Tibial artery (tissue), 4 donors: ENCODE measurements around the gene SYN1.

Source experiments
- DNase-seq, 2 donors: peaks; one replicate each; pipeline ENCODE4 v3.0.0-alpha.2; 2019
- H3K27ac ChIP-seq, 2 donors: fragments of 200-600 bp; sonication (generic) in 1 of 2; 1 replicate in 1 of 2; 2 replicates in 1 of 2; pipeline ENCODE4 v1.5.1; 2018 to 2019; ENCODE audit warnings: mild to moderate bottlenecking in 1 of 2
- H3K27me3 ChIP-seq, 2 donors: fragments of 200-600 bp; sonication (generic) in 1 of 2; one replicate each; pipeline versions ENCODE4 v1.5.1 to v1.6.0; 2016 to 2019
- H3K36me3 ChIP-seq, 3 donors: fragments of 200-600 bp; sonication (generic) in 2 of 3; one replicate each; pipeline ENCODE4 v1.5.1; 2016 to 2019; ENCODE audit warnings: mild to moderate bottlenecking in 2 of 3
- H3K4me1 ChIP-seq, 4 donors: fragments of 200-600 bp; sonication (generic) in 2 of 4; 1 replicate in 3 of 4; 2 replicates in 1 of 4; pipeline ENCODE4 v1.5.1; 2016 to 2019
- H3K4me3 ChIP-seq, 2 donors: fragments of 200-600 bp; sonication (generic) in 1 of 2; 1 replicate in 1 of 2; 2 replicates in 1 of 2; pipeline ENCODE4 v1.5.1; 2018 to 2019; ENCODE audit warnings: mild to moderate bottlenecking in 2 of 2
- H3K9me3 ChIP-seq, 3 donors: fragments of 200-600 bp; sonication (generic) in 1 of 3; one replicate each; pipeline ENCODE4 v1.5.1; 2016 to 2019
- intact Hi-C: fragments of 100-400 bp; cut with DNase I; formaldehyde crosslinking; loops from one replicate; pipeline ENCODE4 v1.15.0; 2023; ENCODE audit warnings: low total_unique reads
- TF ChIP-seq, protein P1 (sequence below), 2 experiments: fragments of 200-600 bp in 1 of 2; fragments of 450-650 bp in 1 of 2; IDR thresholded peaks; one replicate each; pipeline ENCODE4 v1.5.1; 2017 to 2019; ENCODE audit warnings: antibody characterized with exemption in 2 of 2, mild to moderate bottlenecking in 1 of 2, moderate library complexity in 1 of 2

Gene SYN1

DNA sequence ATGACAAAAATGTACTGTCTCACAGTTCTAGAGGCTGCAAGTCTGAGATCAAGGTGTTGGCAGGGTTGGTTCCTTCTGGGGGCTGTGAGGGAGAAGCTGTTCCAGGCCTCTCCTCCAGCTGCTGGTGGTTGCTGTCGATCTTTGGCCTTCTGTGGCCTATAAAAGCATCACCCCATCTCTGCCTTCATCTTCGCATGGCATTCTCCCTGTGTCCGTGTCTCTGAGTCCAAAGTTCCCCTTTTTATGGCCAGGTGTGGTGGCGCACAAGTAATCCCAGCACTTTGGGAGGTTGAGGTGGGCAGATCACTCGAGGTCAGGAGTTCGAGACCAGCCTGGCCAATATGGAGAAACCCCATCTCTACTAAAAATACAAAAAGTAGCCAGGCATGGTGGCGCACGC is 90.1 kb downstream of the SYN1 start:
- intact Hi-C loops, result loop anchor here (10.0 kb wide), 1 partner anchor 145 kb away; no protein-coding TSS in a partner anchor
- Histone ChIP-seq H3K36me3 (no peaks in the 10 kb centered on the region), H3K9me3 (no peaks in the 10 kb centered on the region), H3K27ac (no peak overlapping the region), H3K27me3 (no peaks in the 10 kb centered on the region), H3K4me1 (no peaks in the 10 kb centered on the region), H3K4me3 (no peak overlapping the region)
- TF ChIP-seq, protein P1, sequence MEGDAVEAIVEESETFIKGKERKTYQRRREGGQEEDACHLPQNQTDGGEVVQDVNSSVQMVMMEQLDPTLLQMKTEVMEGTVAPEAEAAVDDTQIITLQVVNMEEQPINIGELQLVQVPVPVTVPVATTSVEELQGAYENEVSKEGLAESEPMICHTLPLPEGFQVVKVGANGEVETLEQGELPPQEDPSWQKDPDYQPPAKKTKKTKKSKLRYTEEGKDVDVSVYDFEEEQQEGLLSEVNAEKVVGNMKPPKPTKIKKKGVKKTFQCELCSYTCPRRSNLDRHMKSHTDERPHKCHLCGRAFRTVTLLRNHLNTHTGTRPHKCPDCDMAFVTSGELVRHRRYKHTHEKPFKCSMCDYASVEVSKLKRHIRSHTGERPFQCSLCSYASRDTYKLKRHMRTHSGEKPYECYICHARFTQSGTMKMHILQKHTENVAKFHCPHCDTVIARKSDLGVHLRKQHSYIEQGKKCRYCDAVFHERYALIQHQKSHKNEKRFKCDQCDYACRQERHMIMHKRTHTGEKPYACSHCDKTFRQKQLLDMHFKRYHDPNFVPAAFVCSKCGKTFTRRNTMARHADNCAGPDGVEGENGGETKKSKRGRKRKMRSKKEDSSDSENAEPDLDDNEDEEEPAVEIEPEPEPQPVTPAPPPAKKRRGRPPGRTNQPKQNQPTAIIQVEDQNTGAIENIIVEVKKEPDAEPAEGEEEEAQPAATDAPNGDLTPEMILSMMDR (IDR thresholded peaks at IDR 0.05), result no peak
- no peak for DNase-seq

DNA sequence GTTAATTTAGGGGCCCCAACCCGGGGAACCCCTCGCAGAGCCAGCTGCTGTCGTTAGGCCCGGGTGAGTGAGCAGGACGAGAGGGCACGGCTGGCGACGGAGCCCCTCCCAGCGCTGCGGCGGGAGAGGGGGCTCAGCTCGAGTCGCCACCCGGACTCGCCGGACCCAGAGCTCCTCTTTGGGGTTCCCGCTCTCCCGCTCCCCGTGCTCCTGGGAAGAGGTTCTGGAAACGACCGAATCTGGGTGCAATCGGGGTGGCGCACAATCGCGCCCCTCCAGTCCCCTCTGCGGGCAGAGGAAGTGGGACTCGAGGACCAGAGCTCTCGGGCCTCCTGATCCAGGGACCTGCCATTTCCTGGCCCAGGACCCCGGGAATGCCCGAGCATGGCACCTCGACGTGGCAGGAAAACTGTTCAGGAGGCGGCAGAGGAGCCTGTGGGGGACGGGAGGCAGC is 95.9 kb downstream of the SYN1 start:
- Histone ChIP-seq H3K9me3 (peaks cover 0 to 13% (median 12%) of the 10 kb centered on the region in 3 donors), H3K36me3 (no peaks in the 10 kb centered on the region), H3K4me3 (peak overlapping the region; percentile 51 to 62), H3K4me1 (peaks cover 0 to 4% (median 0%) of the 10 kb centered on the region in 4 donors), H3K27ac (peak overlapping the region in 1 of 2 donors; percentile 42), H3K27me3 (no peaks in the 10 kb centered on the region)
- peak in 1 of 2 donors; percentile 48 for DNase-seq
- TF ChIP-seq, protein P1 (IDR thresholded peaks at IDR 0.05), result no peak
- intact Hi-C loops, result loop anchor here (2.0 to 10.0 kb wide), 2 partner anchors 139 to 333 kb away; no protein-coding TSS in a partner anchor

DNA sequence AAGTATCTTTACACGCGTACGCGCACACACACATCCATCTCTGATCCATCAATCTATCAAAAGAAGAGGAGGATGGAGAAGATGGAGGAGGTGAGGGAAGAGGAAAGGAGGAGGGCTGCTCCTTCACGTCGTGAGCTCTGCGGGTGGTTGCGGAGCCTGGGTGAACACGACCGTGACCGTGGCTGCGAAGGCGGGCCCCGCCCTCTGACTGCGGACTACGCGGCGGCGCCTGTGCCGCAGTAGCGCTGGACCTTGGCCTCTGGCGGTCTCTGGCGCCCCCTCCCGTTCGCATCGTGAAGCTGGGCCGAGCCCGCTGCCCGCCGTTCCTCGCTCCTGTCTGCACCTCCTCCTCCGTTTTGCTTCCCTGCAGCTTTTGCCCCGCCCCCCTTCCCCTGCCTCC is 96.4 kb downstream of the SYN1 start:
- DNase-seq, result peak; percentile 57 to 88
- Histone ChIP-seq H3K27ac (peak overlapping the region in 1 of 2 donors; percentile 42), H3K9me3 (peaks cover 0 to 13% (median 12%) of the 10 kb centered on the region in 3 donors), H3K4me1 (peaks cover 0 to 4% (median 0%) of the 10 kb centered on the region in 4 donors), H3K27me3 (no peaks in the 10 kb centered on the region), H3K36me3 (no peaks in the 10 kb centered on the region), H3K4me3 (peak overlapping the region; percentile 51 to 62)
- TF ChIP-seq, protein P1 (IDR thresholded peaks at IDR 0.05), result peak; percentile 76 to 81
- intact Hi-C loops, result loop anchor here (10.0 kb wide), 1 partner anchor 138 kb away; no protein-coding TSS in a partner anchor
